KG1 (cell line): ENCODE measurements around the gene TNIK.

ENCODE experiments used
- DNase-seq: peaks from one replicate; lab custom pipeline; 2025; lab: John Stamatoyannopoulos, UW

The TNIK gene

GRCh38 chr3:171417813-171418212 is 42.4 kb downstream of the TNIK start:
- DNase-seq: no peak

- no peak for DNase-seq
These were observed 43.1 kb downstream of the TNIK start for GRCh38 chr3:171417137-171417536.

- DNase-seq: no peak
These were observed 43.5 kb downstream of the TNIK start for GRCh38 chr3:171416666-171417065.

GRCh38 chr3:171416061-171416460 is 44.1 kb downstream of the TNIK start:
- DNase-seq: no peak

- DNase-seq: no peak
These were observed 45.1 kb downstream of the TNIK start for GRCh38 chr3:171415070-171415469.

GRCh38 chr3:171412473-171412872 is 47.7 kb downstream of the TNIK start:
- no peak for DNase-seq

- DNase-seq: no peak
These were observed 48.2 kb downstream of the TNIK start for GRCh38 chr3:171412054-171412453.

GRCh38 chr3:171410186-171410585 is 50.0 kb downstream of the TNIK start:
- no peak for DNase-seq

GRCh38 chr3:171407759-171408158 is 52.4 kb downstream of the TNIK start:
- DNase-seq: no peak

GRCh38 chr3:171404376-171404967 is 55.7 kb downstream of the TNIK start:
- DNase-seq: no peak

GRCh38 chr3:171402281-171402680 is 57.9 kb downstream of the TNIK start:
- no peak for DNase-seq

GRCh38 chr3:171401432-171401831 is 58.8 kb downstream of the TNIK start:
- no peak for DNase-seq

- DNase-seq: no peak
These were observed 60.4 kb downstream of the TNIK start for GRCh38 chr3:171399842-171400241.

GRCh38 chr3:171398343-171398742 is 61.9 kb downstream of the TNIK start:
- DNase-seq: no peak

GRCh38 chr3:171397089-171397488 is 63.1 kb downstream of the TNIK start:
- DNase-seq: no peak

- DNase-seq: no peak
These were observed 64.2 kb downstream of the TNIK start for GRCh38 chr3:171396048-171396447.

GRCh38 chr3:171393032-171393744 is 67.0 kb downstream of the TNIK start:
- DNase-seq: no peak

- DNase-seq: no peak
These were observed 68.8 kb downstream of the TNIK start for GRCh38 chr3:171391432-171391831.

GRCh38 chr3:171390051-171390941 is 69.9 kb downstream of the TNIK start:
- no peak for DNase-seq

- no peak for DNase-seq
These were observed 70.7 kb downstream of the TNIK start for GRCh38 chr3:171389491-171389890.

- no peak for DNase-seq
These were observed 71.7 kb downstream of the TNIK start for GRCh38 chr3:171388527-171388926.

- no peak for DNase-seq
These were observed 73.1 kb downstream of the TNIK start for GRCh38 chr3:171387062-171387461.

GRCh38 chr3:171385086-171385485 is 75.1 kb downstream of the TNIK start:
- no peak for DNase-seq
